B cell (primary cell): ENCODE data around the gene KCNJ6.

Experiments used
- EZH2 ChIP-seq: IDR thresholded peaks from 2 replicates; pipeline ENCODE4 v1.6.1; 2012; ENCODE audit warnings: borderline replicate concordance, low read depth, mild to moderate bottlenecking, moderate library complexity, low read length; ENCODE audit not compliant: insufficient read depth, poor library complexity, severe bottlenecking
- TF ChIP-seq, protein P1 (sequence below): fragments of 200-600 bp; IDR thresholded peaks from one replicate; pipeline ENCODE4 v1.8.0; 2022; ENCODE audit warnings: antibody characterized with exemption, mild to moderate bottlenecking

DNA sequence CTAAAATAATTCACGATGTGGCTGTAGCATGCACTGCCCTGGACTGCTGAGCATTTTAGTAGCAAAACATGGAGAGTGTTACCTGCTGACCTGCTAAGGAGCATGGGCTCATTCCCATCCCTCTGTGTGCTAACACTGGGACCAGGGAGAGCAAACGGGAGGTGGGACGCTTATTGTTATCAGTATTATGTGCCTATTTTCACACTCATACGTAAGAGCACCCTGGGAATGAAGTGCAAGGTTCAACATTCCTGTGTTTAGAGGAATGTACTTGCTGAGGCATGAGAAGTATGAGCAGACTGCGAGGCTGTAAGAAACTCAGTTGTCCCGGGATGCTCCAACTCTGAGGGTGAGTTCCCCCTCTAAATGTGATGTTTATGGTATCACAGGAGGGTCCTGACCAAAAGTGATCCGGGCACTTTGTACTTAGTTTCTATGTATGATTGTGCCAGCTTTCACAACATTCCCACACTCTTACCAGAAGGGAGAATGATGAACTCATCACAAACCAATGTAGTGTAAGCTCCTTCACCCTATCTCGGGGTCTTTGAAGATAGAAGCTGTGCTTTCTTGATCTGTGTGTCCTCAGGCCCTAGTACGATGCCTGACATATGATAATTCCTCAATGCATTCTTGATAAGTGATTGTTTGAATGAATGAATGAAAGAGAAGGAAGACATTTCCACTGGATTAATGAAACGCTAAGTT is 164.8 kb downstream of the KCNJ6 start:
- TF ChIP-seq, protein P1, sequence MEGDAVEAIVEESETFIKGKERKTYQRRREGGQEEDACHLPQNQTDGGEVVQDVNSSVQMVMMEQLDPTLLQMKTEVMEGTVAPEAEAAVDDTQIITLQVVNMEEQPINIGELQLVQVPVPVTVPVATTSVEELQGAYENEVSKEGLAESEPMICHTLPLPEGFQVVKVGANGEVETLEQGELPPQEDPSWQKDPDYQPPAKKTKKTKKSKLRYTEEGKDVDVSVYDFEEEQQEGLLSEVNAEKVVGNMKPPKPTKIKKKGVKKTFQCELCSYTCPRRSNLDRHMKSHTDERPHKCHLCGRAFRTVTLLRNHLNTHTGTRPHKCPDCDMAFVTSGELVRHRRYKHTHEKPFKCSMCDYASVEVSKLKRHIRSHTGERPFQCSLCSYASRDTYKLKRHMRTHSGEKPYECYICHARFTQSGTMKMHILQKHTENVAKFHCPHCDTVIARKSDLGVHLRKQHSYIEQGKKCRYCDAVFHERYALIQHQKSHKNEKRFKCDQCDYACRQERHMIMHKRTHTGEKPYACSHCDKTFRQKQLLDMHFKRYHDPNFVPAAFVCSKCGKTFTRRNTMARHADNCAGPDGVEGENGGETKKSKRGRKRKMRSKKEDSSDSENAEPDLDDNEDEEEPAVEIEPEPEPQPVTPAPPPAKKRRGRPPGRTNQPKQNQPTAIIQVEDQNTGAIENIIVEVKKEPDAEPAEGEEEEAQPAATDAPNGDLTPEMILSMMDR, result no peak
- TF ChIP-seq EZH2, result no peak
